Measurements from ENCODE around the gene ARHGEF4. TPM values are rescaled to one million over a fixed set of nuclear protein-coding genes. Genes with fewer than 3 reads are reported as not detected.

Gene ARHGEF4
- total RNA-seq, 4 donors from 2014 or later = 52.8 to 82.4 (median 73.3) TPM

DNA sequence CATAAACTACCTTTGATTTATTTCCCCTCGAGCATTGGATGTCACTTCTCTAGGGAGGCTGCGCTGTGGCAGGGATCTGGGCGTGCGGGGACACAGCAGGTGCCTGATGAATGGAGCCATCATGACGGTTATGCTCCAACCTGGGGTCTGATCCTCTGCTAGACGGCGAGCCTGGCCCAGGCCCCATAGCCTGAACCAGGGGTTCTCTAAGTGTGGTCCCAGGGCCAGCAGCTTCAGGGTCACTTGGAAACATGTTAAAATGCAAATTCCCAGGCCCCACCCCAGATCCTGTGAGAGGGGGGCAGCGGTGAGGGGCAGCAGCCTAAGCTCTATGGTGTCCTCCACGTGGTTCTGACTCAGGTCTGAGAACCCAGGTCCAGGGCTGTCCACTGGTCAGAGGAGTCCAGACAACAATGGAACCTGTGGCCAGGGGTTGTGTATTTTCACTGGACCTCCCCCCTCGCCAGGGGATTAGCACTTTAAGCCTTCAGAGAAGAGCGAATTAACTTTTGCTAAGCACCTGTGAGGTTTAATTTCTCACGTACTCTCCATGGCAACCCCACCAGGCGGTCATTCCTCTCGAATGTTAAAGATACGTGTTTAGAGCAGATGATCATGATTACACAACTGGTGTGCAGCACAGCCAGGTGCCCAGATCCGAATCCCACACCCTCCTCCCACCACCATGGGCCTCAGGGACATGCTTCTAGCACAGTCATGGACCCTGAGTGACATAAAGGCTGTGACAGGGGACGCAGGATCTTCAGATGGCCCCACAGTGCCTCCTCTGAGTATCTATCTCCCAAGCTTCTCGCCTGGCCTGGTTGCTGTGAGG lies 1.6 kb upstream of the ARHGEF4 start:
- H3K4me3 ChIP-seq = no peak overlapping the region
- intact Hi-C loops (cut with DNase I) = no loop called here
- H3K4me1 ChIP-seq = peaks cover 0 to 60% (median 8%) of the 10 kb centered on the region in 3 donors
- no peaks in the 10 kb centered on the region for H3K9me3 ChIP-seq
- WGBS, 2 donors = 78 to 82% methylated on average over 10 to 15 of the region's 18 CpGs
- DNase-seq = no peak
- no peaks in the 10 kb centered on the region for H3K36me3 ChIP-seq
- TF ChIP-seq POLR2A (IDR thresholded peaks at IDR 0.05) (no peak), CTCF (IDR thresholded peaks at IDR 0.05) (no peak)
- peak overlapping the region in 1 of 4 donors; percentile 10 for H3K27ac ChIP-seq
- H3K27me3 ChIP-seq = peaks cover 0 to 70% (median 0%) of the 10 kb centered on the region in 4 donors

- H3K36me3 ChIP-seq = no peaks in the 10 kb centered on the region
- H3K4me1 ChIP-seq = peaks cover 0 to 60% (median 8%) of the 10 kb centered on the region in 3 donors
- intact Hi-C loops (cut with DNase I) = no loop called here
- TF ChIP-seq CTCF (IDR thresholded peaks at IDR 0.05) (no peak), POLR2A (IDR thresholded peaks at IDR 0.05) (no peak)
- no peak overlapping the region for H3K27ac ChIP-seq
- no peak overlapping the region for H3K4me3 ChIP-seq
- H3K9me3 ChIP-seq = no peaks in the 10 kb centered on the region
- 91 to 96% methylated on average over 4 to 6 of the region's 7 CpGs for WGBS, 2 donors
- no peak for DNase-seq
- H3K27me3 ChIP-seq = peaks cover 0 to 70% (median 0%) of the 10 kb centered on the region in 4 donors
These were observed 1.0 kb upstream of the ARHGEF4 start for GRCh38 chr2:130835766-130836015.

- TF ChIP-seq CTCF (IDR thresholded peaks at IDR 0.05) (no peak), POLR2A (IDR thresholded peaks at IDR 0.05) (no peak)
- no peak for DNase-seq
- H3K9me3 ChIP-seq = no peaks in the 10 kb centered on the region
- peak overlapping the region; percentile 19 to 84 (median 78) for H3K27ac ChIP-seq
- 0 to 4% methylated on average over 2 to 5 of the region's 53 CpGs for WGBS, 2 donors
- peak overlapping the region; percentile 66 to 91 (median 74) for H3K4me3 ChIP-seq
- no peaks in the 10 kb centered on the region for H3K36me3 ChIP-seq
- intact Hi-C loops (cut with DNase I) = no loop called here
- H3K4me1 ChIP-seq = peaks cover 0 to 56% (median 8%) of the 10 kb centered on the region in 3 donors
- peaks cover 0 to 58% (median 0%) of the 10 kb centered on the region in 4 donors for H3K27me3 ChIP-seq
These were observed 579 bp downstream of the ARHGEF4 start for GRCh38 chr2:130837175-130837810.

GRCh38 chr2:130837811-130838565 lies 1.3 kb downstream of the ARHGEF4 start:
- no peak for TF ChIP-seq CTCF (IDR thresholded peaks at IDR 0.05)
- Histone ChIP-seq H3K36me3 (no peaks in the 10 kb centered on the region), H3K4me3 (peak overlapping the region; percentile 66 to 91 (median 74)), H3K4me1 (peaks cover 0 to 58% (median 8%) of the 10 kb centered on the region in 3 donors), H3K27me3 (peaks cover 0 to 51% (median 0%) of the 10 kb centered on the region in 4 donors), H3K9me3 (no peaks in the 10 kb centered on the region), H3K27ac (peak overlapping the region in 3 of 4 donors; percentile 78 to 84 (median 78))
- intact Hi-C loops (cut with DNase I) = no loop called here
- no peak for DNase-seq
- 72% methylated on average over 15 to 21 of the region's 28 CpGs for WGBS, 2 donors

All from esophagus squamous epithelium (tissue), 5 donors.